OCI-LY3 (cell line): ENCODE data around the gene MYO9A.

Experiments
- EZH2phosphoT487 ChIP-seq: fragments of 200-600 bp; shearing (Covaris generic); IDR thresholded peaks from 2 replicates; pipeline ENCODE4 v1.6.1; 2018; ENCODE audit warnings: antibody characterized with exemption, mixed run types, low read depth
- TF ChIP-seq, protein P1 (sequence below): fragments of 200-600, 300-600 bp; sonication (generic); IDR thresholded peaks from 2 replicates; pipeline ENCODE4 v1.5.1; 2014; ENCODE audit warnings: antibody characterized with exemption, low read length, low read depth

DNA sequence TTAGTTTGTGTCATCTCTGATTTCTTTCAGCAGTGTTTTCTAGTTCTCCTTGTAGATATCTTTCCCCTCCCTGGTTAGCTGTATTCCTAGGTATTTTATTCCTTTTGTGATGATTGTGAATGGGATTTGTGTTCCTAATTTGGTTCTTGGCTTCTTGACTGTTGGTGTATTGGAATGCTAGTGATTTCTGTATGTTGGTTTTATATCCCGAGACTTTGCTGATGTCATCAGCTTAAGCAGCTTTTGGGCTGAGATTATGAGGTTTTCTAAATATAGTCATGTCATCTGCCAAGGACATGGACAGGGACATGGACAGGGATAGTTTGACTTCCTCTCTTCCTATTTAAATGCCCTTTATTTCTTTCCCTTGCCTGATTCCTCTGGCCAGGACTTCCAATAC lies 35.8 kb downstream of the MYO9A start:
- TF ChIP-seq, protein P1, sequence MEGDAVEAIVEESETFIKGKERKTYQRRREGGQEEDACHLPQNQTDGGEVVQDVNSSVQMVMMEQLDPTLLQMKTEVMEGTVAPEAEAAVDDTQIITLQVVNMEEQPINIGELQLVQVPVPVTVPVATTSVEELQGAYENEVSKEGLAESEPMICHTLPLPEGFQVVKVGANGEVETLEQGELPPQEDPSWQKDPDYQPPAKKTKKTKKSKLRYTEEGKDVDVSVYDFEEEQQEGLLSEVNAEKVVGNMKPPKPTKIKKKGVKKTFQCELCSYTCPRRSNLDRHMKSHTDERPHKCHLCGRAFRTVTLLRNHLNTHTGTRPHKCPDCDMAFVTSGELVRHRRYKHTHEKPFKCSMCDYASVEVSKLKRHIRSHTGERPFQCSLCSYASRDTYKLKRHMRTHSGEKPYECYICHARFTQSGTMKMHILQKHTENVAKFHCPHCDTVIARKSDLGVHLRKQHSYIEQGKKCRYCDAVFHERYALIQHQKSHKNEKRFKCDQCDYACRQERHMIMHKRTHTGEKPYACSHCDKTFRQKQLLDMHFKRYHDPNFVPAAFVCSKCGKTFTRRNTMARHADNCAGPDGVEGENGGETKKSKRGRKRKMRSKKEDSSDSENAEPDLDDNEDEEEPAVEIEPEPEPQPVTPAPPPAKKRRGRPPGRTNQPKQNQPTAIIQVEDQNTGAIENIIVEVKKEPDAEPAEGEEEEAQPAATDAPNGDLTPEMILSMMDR, result no peak
- TF ChIP-seq EZH2phosphoT487, result no peak
